NCI-H1105 treated with DMSO at 0.1 percent for 48 hours (cell line): Measurements from ENCODE around the gene GGTLC1.

Experiments
- DNase-seq: peaks from one replicate; lab custom pipeline; 2025; lab: John Stamatoyannopoulos, UW

Gene GGTLC1

GRCh38 chr20:23963941-23964340, 24.6 kb downstream of the GGTLC1 start:
- no peak for DNase-seq

GRCh38 chr20:23962272-23962671, 26.3 kb downstream of the GGTLC1 start:
- no peak for DNase-seq

GRCh38 chr20:23959054-23959453, 29.5 kb downstream of the GGTLC1 start:
- no peak for DNase-seq

GRCh38 chr20:23955896-23956295, 32.7 kb downstream of the GGTLC1 start:
- DNase-seq = no peak

- no peak for DNase-seq
Measured at GRCh38 chr20:23954008-23954745, 34.4 kb downstream of the GGTLC1 start.

- no peak for DNase-seq
Measured at GRCh38 chr20:23946206-23946605, 42.4 kb downstream of the GGTLC1 start.

- DNase-seq = no peak
Measured at GRCh38 chr20:23943304-23943703, 45.3 kb downstream of the GGTLC1 start.

- no peak for DNase-seq
Measured at GRCh38 chr20:23939641-23940040, 48.9 kb downstream of the GGTLC1 start.

GRCh38 chr20:23939063-23939462, 49.5 kb downstream of the GGTLC1 start:
- DNase-seq = no peak

GRCh38 chr20:23938118-23938438, 50.5 kb downstream of the GGTLC1 start:
- DNase-seq = no peak

GRCh38 chr20:23937303-23938117, 51.1 kb downstream of the GGTLC1 start:
- DNase-seq = peak; percentile 67
